GM13976 (cell line): ENCODE measurements around the gene PRPF4.
A peak's percentile ranks its signal among the peaks of the same experiment; 100 is the strongest.

ENCODE experiments used
- DNase-seq: peaks from one replicate; pipeline ENCODE4 v3.0.0; 2012; ENCODE audit warnings: low spot score
- in situ Hi-C: fragments of 300-500 bp; cut with MboI; formaldehyde crosslinking; loops from one replicate; pipeline ENCODE4 v1.12.0; 2022; ENCODE audit warnings: low sequenced_read_pairs, mixed read lengths, inconsistent platforms; ENCODE audit not compliant: unreplicated experiment
- TF ChIP-seq, protein P1 (sequence below): IDR thresholded peaks from 2 replicates; pipeline ENCODE4 v1.5.1; 2012; ENCODE audit warnings: borderline replicate concordance, mild to moderate bottlenecking; ENCODE audit not compliant: insufficient read depth; ENCODE audit errors: extremely low read depth, missing control alignments, control extremely low read depth

Gene PRPF4

DNA sequence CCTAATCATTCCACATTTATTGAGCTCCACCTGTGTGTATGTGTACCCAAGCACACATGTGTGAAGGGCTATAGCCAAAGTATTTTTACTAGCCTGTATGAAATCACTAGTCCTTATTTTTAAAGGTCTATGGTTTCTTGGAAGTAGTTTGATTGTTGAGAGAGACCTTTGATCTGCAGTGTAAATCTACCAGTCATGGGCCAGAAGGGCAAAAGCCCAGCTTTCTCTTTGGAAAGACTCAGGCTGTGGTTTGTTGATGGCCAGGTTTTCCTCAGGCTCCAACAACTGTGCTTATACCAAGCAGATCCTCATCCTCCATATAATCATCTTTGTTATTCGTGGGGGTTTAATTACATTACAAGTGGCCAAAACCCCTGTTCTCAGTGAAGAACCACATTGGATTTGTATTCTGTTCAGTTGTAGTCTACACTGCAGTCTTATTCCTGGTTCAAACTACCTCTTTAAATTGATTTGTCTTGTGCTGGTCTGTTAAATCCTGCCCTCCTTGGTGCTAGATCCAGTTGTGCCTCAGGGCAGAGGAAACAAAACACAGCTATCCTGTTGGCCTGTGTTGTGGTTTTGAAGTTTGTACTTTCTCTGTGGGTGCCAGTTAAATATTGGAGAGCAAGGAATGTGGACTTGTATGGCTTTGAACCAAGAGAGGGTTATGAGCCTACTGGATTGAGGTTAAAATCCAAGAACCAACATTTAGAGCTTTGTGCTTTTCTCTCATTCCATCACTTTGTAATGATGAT lies 13.4 kb upstream of the PRPF4 start:
- TF ChIP-seq, protein P1, sequence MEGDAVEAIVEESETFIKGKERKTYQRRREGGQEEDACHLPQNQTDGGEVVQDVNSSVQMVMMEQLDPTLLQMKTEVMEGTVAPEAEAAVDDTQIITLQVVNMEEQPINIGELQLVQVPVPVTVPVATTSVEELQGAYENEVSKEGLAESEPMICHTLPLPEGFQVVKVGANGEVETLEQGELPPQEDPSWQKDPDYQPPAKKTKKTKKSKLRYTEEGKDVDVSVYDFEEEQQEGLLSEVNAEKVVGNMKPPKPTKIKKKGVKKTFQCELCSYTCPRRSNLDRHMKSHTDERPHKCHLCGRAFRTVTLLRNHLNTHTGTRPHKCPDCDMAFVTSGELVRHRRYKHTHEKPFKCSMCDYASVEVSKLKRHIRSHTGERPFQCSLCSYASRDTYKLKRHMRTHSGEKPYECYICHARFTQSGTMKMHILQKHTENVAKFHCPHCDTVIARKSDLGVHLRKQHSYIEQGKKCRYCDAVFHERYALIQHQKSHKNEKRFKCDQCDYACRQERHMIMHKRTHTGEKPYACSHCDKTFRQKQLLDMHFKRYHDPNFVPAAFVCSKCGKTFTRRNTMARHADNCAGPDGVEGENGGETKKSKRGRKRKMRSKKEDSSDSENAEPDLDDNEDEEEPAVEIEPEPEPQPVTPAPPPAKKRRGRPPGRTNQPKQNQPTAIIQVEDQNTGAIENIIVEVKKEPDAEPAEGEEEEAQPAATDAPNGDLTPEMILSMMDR = no peak
- no peak for DNase-seq
- in situ Hi-C loops = no loop called here

DNA sequence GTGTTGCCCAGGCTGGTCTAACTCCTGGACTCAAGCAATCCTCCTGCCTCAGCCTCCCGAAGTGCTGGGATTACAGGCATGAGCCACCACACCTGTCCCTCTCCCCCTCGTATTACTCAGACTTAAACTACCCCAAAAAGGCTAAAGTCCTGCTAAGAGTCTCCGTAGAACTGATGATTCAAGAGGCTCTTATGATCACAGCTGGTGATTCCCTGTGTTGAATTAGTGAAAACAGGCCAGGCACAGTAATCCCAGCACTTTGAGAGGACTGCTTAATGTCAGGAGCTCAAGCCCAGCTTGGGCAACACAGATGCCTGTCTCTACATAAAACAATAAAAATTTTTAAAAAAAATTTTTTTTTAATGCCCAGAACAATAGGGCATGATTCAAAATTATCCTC lies 9.3 kb upstream of the PRPF4 start:
- TF ChIP-seq, protein P1 = no peak
- no peak for DNase-seq
- in situ Hi-C loops = no loop called here

DNA sequence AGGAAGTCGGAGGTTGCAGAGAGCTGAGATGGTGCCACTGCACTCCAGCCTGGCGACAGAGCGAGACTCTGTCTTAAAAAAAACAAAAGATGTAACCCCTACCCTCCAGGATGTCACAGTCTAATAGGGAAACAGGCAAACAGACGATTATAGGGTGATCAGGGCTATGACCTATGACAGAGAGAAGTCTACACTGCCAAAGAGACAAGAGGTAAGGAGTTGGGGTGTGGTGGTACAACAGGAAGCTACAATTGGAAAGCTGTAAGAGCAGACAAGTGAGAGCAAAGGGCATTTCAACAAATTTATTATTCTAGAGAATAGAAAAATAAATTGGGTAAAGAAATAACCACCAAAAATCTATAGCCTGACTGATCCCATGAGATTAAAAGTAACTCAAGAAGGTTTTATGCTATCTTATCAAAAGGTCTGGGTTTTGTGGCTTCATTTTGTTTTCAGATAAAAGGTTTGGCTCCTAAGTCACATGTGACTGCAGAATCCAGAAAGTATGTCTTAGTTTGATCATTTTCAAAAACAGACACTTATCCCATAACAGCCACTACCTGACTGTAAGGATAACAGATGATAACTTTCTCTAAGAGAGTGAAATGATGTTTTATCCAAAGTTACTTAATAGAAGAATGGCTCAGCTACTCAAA lies 7.4 kb upstream of the PRPF4 start:
- in situ Hi-C loops = no loop called here
- TF ChIP-seq, protein P1 = no peak
- DNase-seq = no peak

DNA sequence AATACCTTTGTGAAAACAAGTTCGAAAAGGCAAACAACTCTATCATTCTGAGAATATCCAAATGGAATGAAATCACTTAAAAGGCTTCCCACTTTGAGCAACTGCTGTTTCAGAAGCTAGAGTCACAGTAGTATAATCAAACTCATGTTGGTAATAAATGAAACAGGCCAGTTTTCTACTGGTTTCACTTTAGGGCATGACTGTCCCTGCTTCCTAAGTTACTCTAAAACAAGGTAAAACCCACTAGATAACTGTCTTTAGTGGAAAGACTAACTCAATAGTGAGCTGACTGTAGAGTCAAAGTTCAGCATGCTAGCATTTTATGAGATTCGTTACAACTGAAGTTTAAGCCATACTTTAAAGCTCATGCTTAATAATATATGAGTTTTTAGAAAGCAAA lies 6.1 kb upstream of the PRPF4 start:
- TF ChIP-seq, protein P1 = no peak
- in situ Hi-C loops = no loop called here
- DNase-seq = no peak

DNA sequence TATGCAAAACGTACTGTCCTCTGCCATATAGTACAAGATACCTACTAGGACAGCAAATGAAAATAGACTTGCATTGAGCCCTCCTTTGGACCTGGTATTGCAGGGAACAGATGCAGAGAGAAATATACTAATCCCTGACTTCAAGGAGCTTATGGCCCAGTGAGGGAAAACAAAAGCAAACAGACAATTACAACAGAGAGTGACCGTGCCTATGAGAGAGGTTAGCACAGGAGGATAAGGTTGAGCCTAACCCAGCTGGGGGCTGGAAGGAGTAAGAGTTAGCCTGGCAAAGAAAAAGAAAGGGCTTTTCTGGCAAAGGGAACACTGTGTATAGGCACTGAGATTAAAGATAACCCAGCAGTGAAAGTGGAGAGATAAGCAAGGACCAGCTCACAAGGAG lies 5.6 kb upstream of the PRPF4 start:
- no peak for DNase-seq
- TF ChIP-seq, protein P1 = no peak
- in situ Hi-C loops = no loop called here

DNA sequence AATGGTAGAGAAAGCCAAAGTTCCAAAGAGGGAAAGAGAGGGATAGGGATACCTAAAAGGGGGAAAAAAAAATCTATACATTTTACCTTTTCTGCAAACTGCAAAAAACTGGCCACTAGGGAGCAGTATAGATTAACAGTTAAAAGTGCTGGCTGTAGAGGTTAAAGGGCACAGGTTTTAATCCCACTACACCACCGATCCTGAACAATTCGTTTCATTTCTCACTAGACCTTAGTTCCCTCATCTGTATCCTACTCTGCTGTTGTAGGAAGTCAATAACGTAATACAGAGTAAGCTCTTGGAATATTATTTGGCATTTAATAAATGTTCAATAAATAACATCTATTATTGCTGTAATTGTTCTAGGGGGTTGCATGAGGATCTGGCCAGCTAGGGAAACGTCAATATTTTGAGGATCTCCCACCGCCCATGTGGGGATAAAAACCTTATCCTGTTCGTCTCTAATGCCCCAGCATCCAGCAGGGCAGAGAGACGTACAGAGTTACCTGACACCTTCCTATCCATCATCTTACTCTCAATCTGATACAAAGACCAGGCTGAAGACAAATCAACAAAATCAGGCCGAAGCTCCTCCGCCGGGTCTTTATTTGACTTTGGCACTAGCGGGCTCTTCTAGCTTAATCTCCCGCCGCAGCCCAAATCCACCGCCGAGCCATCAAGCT lies 843 bp upstream of the PRPF4 start:
- DNase-seq = peak; percentile 72
- in situ Hi-C loops = no loop called here
- TF ChIP-seq, protein P1 = peak; percentile 40
